Measurements from ENCODE around the gene SLC1A5.
A peak's percentile ranks its signal among the peaks of the same experiment; 100 is the strongest.

The SLC1A5 gene

GRCh38 chr19:46755077-46755852, 33.1 kb downstream of the SLC1A5 start:
- no peaks in the 10 kb centered on the region for H3K9me3 ChIP-seq
- no peaks in the 10 kb centered on the region for H3K27me3 ChIP-seq (ENCODE audit: low read depth)
- DNase-seq (ENCODE audit: low spot score in 2 of 2): no peak
- no peaks in the 10 kb centered on the region for H3K4me1 ChIP-seq
- no peak overlapping the region for H3K4me3 ChIP-seq
- H3K36me3 ChIP-seq (replicated peaks): peaks cover 8% of the 10 kb centered on the region
- in situ Hi-C loops (cut with MboI; ENCODE audit: low sequenced_read_pairs): loop anchor here (10.0 kb wide), 1 partner anchor 230 kb away; no protein-coding TSS in a partner anchor

GRCh38 chr19:46753420-46754155, 34.8 kb downstream of the SLC1A5 start:
- peak in 1 of 2 experiments; percentile 77 for DNase-seq (ENCODE audit: low spot score in 2 of 2)
- peaks cover 14% of the 10 kb centered on the region for H3K36me3 ChIP-seq (replicated peaks)
- H3K9me3 ChIP-seq: no peaks in the 10 kb centered on the region
- H3K27me3 ChIP-seq (ENCODE audit: low read depth): no peaks in the 10 kb centered on the region
- H3K4me1 ChIP-seq: no peaks in the 10 kb centered on the region
- no peak overlapping the region for H3K4me3 ChIP-seq
- in situ Hi-C loops (cut with MboI; ENCODE audit: low sequenced_read_pairs): loop anchor here (5.0 to 10.0 kb wide), 2 partner anchors 89 to 231 kb away; no protein-coding TSS in a partner anchor

- H3K4me1 ChIP-seq: peaks cover 11% of the 10 kb centered on the region
- DNase-seq (ENCODE audit: low spot score in 2 of 2): peak; percentile 36 to 91
- in situ Hi-C loops (cut with MboI; ENCODE audit: low sequenced_read_pairs): no loop called here
Observed at GRCh38 chr19:46748325-46749109, 39.9 kb downstream of the SLC1A5 start.

GRCh38 chr19:46746281-46747057, 41.9 kb downstream of the SLC1A5 start, which contains the start of gene STRN4:
STRN4 (minus strand) TSS chr19:46746450; CDS start chr19:46746430, 20 bp downstream.
- DNase-seq (ENCODE audit: low spot score in 2 of 2): peak; percentile 39 to 54
- Histone ChIP-seq H3K9me3 (no peaks in the 10 kb centered on the region), H3K36me3 (replicated peaks) (peaks cover 19% of the 10 kb centered on the region), H3K4me1 (peaks cover 11% of the 10 kb centered on the region), H3K27me3 (ENCODE audit: low read depth) (no peaks in the 10 kb centered on the region), H3K4me3 (peak within 1 kb of the TSS; percentile 91)
- in situ Hi-C loops (cut with MboI; ENCODE audit: low sequenced_read_pairs): no loop called here

More at GRCh38 chr19:46748325-46749109, 39.9 kb downstream of the SLC1A5 start:
- H3K4me3 ChIP-seq: no peak overlapping the region
- no peaks in the 10 kb centered on the region for H3K9me3 ChIP-seq
- H3K36me3 ChIP-seq (replicated peaks): peaks cover 14% of the 10 kb centered on the region
- no peaks in the 10 kb centered on the region for H3K27me3 ChIP-seq (ENCODE audit: low read depth)

- Histone ChIP-seq H3K9me3 (no peaks in the 10 kb centered on the region), H3K4me1 (peaks cover 11% of the 10 kb centered on the region), H3K27me3 (ENCODE audit: low read depth) (no peaks in the 10 kb centered on the region), H3K36me3 (replicated peaks) (peaks cover 19% of the 10 kb centered on the region), H3K4me3 (peak within 1 kb of the TSS; percentile 91)
- peak in 1 of 2 experiments; percentile 47 for DNase-seq (ENCODE audit: low spot score in 2 of 2)
- in situ Hi-C loops (cut with MboI; ENCODE audit: low sequenced_read_pairs): no loop called here
Observed at GRCh38 chr19:46745521-46746280, 42.7 kb downstream of the SLC1A5 start, which contains the start of gene FKRP. FKRP (plus strand) TSS chr19:46746057; CDS start chr19:46755451, 9,394 bp downstream.

GRCh38 chr19:46745030-46745429, 43.4 kb downstream of the SLC1A5 start:
- DNase-seq (ENCODE audit: low spot score in 2 of 2): no peak
- no peaks in the 10 kb centered on the region for H3K27me3 ChIP-seq (ENCODE audit: low read depth)
- peak overlapping the region; percentile 91 for H3K4me3 ChIP-seq
- in situ Hi-C loops (cut with MboI; ENCODE audit: low sequenced_read_pairs): no loop called here
- H3K36me3 ChIP-seq (replicated peaks): peaks cover 14% of the 10 kb centered on the region
- H3K4me1 ChIP-seq: peaks cover 11% of the 10 kb centered on the region
- H3K9me3 ChIP-seq: no peaks in the 10 kb centered on the region

GRCh38 chr19:46744005-46744691, 44.2 kb downstream of the SLC1A5 start:
- Histone ChIP-seq H3K36me3 (replicated peaks) (peaks cover 20% of the 10 kb centered on the region), H3K27me3 (ENCODE audit: low read depth) (no peaks in the 10 kb centered on the region), H3K4me3 (peak overlapping the region; percentile 91), H3K4me1 (peaks cover 11% of the 10 kb centered on the region), H3K9me3 (no peaks in the 10 kb centered on the region)
- in situ Hi-C loops (cut with MboI; ENCODE audit: low sequenced_read_pairs): no loop called here
- DNase-seq (ENCODE audit: low spot score in 2 of 2): no peak

- Histone ChIP-seq H3K4me1 (peaks cover 11% of the 10 kb centered on the region), H3K4me3 (no peak overlapping the region), H3K9me3 (no peaks in the 10 kb centered on the region), H3K27me3 (ENCODE audit: low read depth) (no peaks in the 10 kb centered on the region), H3K36me3 (replicated peaks) (peaks cover 22% of the 10 kb centered on the region)
- no peak for DNase-seq (ENCODE audit: low spot score in 2 of 2)
- in situ Hi-C loops (cut with MboI; ENCODE audit: low sequenced_read_pairs): no loop called here
Observed at GRCh38 chr19:46742926-46743480, 45.4 kb downstream of the SLC1A5 start.

- DNase-seq (ENCODE audit: low spot score in 2 of 2): no peak
- H3K9me3 ChIP-seq: no peaks in the 10 kb centered on the region
- H3K36me3 ChIP-seq (replicated peaks): peaks cover 34% of the 10 kb centered on the region
- in situ Hi-C loops (cut with MboI; ENCODE audit: low sequenced_read_pairs): no loop called here
- peaks cover 5% of the 10 kb centered on the region; the same call in 1 of the 2 replicates for H3K4me1 ChIP-seq
- H3K27me3 ChIP-seq (ENCODE audit: low read depth): no peaks in the 10 kb centered on the region
- H3K4me3 ChIP-seq: no peak overlapping the region
Observed at GRCh38 chr19:46741447-46741846, 46.9 kb downstream of the SLC1A5 start.

GRCh38 chr19:46739290-46739771, 49.1 kb downstream of the SLC1A5 start:
- peaks cover 2% of the 10 kb centered on the region; the same call in 1 of the 2 replicates for H3K4me1 ChIP-seq
- H3K9me3 ChIP-seq: no peaks in the 10 kb centered on the region
- H3K36me3 ChIP-seq (replicated peaks): peaks cover 47% of the 10 kb centered on the region
- DNase-seq (ENCODE audit: low spot score in 2 of 2): no peak
- in situ Hi-C loops (cut with MboI; ENCODE audit: low sequenced_read_pairs): no loop called here
- no peak overlapping the region for H3K4me3 ChIP-seq
- no peaks in the 10 kb centered on the region for H3K27me3 ChIP-seq (ENCODE audit: low read depth)

GRCh38 chr19:46737761-46738171, 50.6 kb downstream of the SLC1A5 start:
- in situ Hi-C loops (cut with MboI; ENCODE audit: low sequenced_read_pairs): no loop called here
- H3K36me3 ChIP-seq (replicated peaks): peaks cover 62% of the 10 kb centered on the region
- no peaks in the 10 kb centered on the region for H3K4me1 ChIP-seq
- no peak overlapping the region for H3K4me3 ChIP-seq
- no peaks in the 10 kb centered on the region for H3K27me3 ChIP-seq (ENCODE audit: low read depth)
- no peak for DNase-seq (ENCODE audit: low spot score in 2 of 2)
- H3K9me3 ChIP-seq: no peaks in the 10 kb centered on the region
